Effector memory CD4-positive, alpha-beta T cell (primary cell): ENCODE data around the gene MEIOSIN.
"Not testable (repeated sequence)": the region's sequence is repeated elsewhere in the genome, so short reads cannot be mapped to it uniquely, and the experiment has no call there.

Source experiments
- DNase-seq, 3 donors: peaks; one replicate each; pipeline ENCODE4 v3.0.0-alpha.2; 2020
- H3K27ac ChIP-seq: 2 replicates; pipeline ENCODE4 v1.7.0; 2013; ENCODE audit warnings: mild to moderate bottlenecking, low read length, moderate library complexity; ENCODE audit not compliant: insufficient read depth, poor library complexity, severe bottlenecking
- H3K27me3 ChIP-seq: replicated peaks from 2 replicates; pipeline ENCODE4 v1.7.0; 2013; ENCODE audit warnings: mild to moderate bottlenecking, low read length; ENCODE audit not compliant: insufficient read depth, control insufficient read depth, poor library complexity, severe bottlenecking
- H3K36me3 ChIP-seq: 2 replicates; pipeline ENCODE4 v1.7.0; 2013; ENCODE audit warnings: mild to moderate bottlenecking, low read length, moderate library complexity; ENCODE audit not compliant: control insufficient read depth, insufficient read depth
- H3K4me1 ChIP-seq: 2 replicates; pipeline ENCODE4 v1.7.0; 2013; ENCODE audit warnings: low read length, mild to moderate bottlenecking; ENCODE audit not compliant: control insufficient read depth, insufficient read depth, poor library complexity, severe bottlenecking
- H3K4me3 ChIP-seq: 2 replicates; pipeline ENCODE4 v1.7.0; 2013; ENCODE audit warnings: low read length, low read depth, mild to moderate bottlenecking; ENCODE audit not compliant: insufficient read depth, poor library complexity, severe bottlenecking
- H3K9me3 ChIP-seq: 2 replicates; pipeline ENCODE4 v1.7.0; 2013; ENCODE audit warnings: mild to moderate bottlenecking, low read length, moderate library complexity; ENCODE audit not compliant: control insufficient read depth

Gene MEIOSIN

DNA sequence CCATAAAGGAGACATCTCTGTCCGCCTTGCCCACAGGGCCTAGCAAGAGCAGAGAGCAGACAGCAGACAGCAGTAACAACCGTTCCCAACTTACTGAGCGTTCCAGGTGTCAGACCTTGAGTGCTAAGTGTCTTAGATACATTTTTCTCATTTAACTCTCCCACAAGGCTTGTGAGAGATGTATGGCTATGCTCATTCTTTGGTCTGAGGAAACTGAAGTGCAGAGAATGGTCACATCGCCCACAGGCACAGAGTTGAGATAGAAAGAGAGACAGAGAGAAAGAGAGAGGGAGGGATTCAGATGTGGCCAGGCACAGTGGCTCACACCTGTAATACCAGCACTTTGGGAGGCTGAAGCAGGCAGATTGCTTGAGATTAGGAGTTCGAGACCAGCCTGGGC, 14.3 kb downstream of the MEIOSIN start:
- no peak for DNase-seq
- Histone ChIP-seq H3K27me3 (no peaks in the 10 kb centered on the region), H3K4me1 (no peaks in the 10 kb centered on the region), H3K4me3 (no peak overlapping the region), H3K9me3 (no peaks in the 10 kb centered on the region), H3K27ac (no peak overlapping the region), H3K36me3 (no peaks in the 10 kb centered on the region)

DNA sequence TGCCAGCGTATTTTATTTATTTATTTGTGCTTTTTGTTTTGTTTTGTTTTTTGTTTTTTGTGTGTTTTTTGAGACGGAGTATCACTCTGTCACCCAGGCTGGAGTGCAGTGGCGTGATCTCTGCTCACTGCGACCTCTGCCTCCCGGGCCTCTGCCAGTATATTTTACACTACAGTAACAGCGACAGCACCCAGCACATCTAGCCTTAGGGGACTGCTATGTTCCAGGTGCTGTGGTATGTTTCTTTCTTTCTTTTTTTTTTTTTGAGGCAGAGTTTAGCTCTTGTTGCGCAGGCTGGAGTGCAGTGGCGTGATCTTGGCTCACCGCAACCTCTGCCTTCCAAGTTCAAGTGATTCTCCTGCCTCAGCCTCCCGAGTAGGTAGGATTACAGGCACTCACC, 18.2 kb downstream of the MEIOSIN start:
- H3K9me3 ChIP-seq, H3K4me1 ChIP-seq, DNase-seq, H3K27me3 ChIP-seq, H3K36me3 ChIP-seq, H3K4me3 ChIP-seq, H3K27ac ChIP-seq: not testable (repeated sequence)

DNA sequence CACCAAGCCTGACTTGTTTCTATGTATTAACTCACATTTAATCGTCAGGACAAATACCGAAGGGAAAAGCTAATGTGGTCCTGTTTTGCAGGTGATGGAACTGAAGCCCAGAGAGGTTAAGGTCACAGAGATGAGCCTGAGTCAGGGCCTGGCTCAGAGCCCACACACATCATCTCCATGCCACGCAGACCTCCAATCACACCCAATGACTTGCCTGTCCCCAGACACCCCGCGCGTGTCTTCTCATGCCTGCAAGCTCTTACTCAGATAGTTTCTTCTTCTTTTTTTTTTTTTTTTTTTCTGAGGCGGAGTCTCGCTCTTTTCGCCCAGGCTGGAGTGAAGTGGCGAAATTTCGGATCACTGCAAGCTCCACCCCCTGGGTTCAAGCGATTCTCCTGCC, 19.4 kb downstream of the MEIOSIN start:
- no peak overlapping the region for H3K27ac ChIP-seq
- H3K9me3 ChIP-seq: no peaks in the 10 kb centered on the region
- no peaks in the 10 kb centered on the region for H3K36me3 ChIP-seq
- H3K4me3 ChIP-seq: no peak overlapping the region
- DNase-seq: no peak
- no peaks in the 10 kb centered on the region for H3K4me1 ChIP-seq
- no peaks in the 10 kb centered on the region for H3K27me3 ChIP-seq

DNA sequence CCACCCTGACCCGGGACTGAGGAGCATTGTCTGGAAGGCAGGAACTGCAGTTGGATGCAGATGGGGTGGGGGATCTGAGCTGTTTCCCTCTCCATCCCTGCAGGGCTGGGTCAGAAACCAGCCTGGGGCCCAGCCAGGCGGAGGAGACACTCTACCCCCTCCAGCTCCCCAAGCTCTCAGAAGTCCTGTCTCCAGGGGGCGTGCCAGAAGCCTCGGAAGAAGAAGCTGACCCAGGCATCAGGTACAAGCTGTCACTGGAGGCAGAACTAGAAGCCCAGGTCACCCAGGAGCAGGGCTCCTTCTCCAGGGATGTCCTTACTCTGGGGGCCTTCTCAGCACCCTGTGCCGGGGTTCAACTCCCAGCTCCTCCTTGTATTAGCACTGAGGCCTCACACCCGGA, 20.3 kb downstream of the MEIOSIN start:
- Histone ChIP-seq H3K4me3 (no peak overlapping the region), H3K27ac (no peak overlapping the region), H3K9me3 (no peaks in the 10 kb centered on the region), H3K36me3 (no peaks in the 10 kb centered on the region), H3K27me3 (no peaks in the 10 kb centered on the region), H3K4me1 (no peaks in the 10 kb centered on the region)
- no peak for DNase-seq

DNA sequence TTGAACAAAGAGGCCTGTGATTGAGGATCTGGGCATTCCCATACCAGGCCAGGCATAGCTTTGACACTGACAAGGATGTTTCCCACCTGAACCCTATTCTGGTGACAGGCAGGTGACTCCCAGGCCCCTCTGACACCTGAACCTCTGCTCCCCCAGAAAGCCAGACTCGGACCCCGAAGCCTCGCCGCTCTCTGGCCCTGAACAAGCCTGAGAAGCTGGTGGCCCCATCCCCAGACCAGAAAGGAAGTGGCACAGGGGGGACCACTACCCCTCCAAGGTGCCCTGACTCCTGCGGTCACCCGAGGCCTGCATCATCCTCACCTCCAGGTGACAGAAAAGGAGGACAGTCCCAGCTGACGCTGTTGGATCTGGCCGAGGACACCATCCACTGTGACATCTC, 21.1 kb downstream of the MEIOSIN start:
- no peak for DNase-seq
- Histone ChIP-seq H3K27me3 (no peaks in the 10 kb centered on the region), H3K27ac (no peak overlapping the region)

DNA sequence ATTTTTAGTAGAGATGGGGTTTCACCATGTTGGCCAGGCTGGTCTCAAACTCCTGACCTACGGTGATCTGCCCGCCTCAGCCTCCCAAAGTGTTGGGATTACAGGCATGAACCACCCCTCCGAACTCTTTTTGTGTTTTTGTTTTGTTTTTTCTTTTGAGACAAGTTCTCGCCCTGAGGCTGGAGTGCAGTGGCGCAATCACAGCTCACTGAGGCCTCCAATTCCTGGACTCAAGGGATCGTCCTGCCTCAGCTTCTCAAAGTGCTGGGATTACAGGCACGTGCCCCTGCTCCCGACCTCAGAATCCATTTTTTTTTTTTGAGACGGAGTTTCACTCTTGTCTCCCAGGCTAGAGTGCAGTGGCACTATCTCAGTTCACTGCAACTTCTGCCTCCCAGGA, 24.5 kb downstream of the MEIOSIN start:
- no peaks in the 10 kb centered on the region for H3K36me3 ChIP-seq
- H3K9me3 ChIP-seq: no peaks in the 10 kb centered on the region
- no peaks in the 10 kb centered on the region for H3K27me3 ChIP-seq
- DNase-seq: no peak
- H3K4me3 ChIP-seq: no peak overlapping the region
- no peaks in the 10 kb centered on the region for H3K4me1 ChIP-seq
- H3K27ac ChIP-seq: no peak overlapping the region

More for the DNA sequence above, 21.1 kb downstream of the MEIOSIN start:
- no peaks in the 10 kb centered on the region for H3K36me3 ChIP-seq
- H3K9me3 ChIP-seq: no peaks in the 10 kb centered on the region
- H3K4me1 ChIP-seq: no peaks in the 10 kb centered on the region
- H3K4me3 ChIP-seq: no peak overlapping the region

DNA sequence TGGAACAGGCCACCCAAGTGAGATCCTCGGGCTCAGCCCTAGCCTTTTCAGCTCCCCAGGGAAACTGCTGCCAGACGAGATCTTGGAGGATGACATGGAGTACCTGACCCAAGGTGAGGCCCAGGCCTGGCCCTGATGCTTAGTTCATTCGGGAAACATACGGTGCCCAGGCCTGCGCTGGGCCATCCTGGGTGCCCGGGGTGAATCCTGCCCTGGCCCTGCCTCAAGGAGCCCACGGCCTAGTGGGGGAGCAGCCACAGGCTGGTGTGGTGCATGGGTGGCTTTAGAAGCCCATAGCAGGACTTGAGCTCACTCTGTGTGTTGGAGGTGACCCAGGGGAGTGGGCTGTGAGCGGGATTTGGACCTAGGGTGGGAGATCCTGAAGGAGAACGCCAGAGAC, 25.7 kb downstream of the MEIOSIN start:
- Histone ChIP-seq H3K4me1 (no peaks in the 10 kb centered on the region), H3K9me3 (no peaks in the 10 kb centered on the region), H3K4me3 (no peak overlapping the region), H3K27me3 (peaks cover under 1% of the 10 kb centered on the region), H3K27ac (no peak overlapping the region), H3K36me3 (no peaks in the 10 kb centered on the region)
- no peak for DNase-seq

DNA sequence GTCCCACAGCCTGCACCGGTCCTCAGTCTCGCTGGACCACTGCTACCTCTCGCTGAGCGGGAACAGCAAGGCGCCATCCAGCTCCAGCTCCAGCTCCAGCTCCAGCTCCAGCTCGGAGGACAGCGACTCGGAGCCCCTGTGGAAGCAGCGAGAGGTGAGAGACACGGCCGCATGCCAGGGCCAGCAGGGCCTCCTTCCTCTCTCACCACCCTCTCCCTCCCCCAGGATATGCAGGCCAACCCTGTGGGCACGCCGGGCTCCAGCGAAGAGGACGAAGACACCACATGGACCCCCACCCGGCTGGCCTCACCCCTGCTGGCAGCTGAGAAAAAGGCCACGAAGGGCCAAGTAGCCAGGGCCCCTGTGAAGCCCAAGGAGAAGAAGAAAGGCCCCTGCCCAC, 28.5 kb downstream of the MEIOSIN start:
- Histone ChIP-seq H3K27me3 (peaks cover 14% of the 10 kb centered on the region), H3K36me3 (no peaks in the 10 kb centered on the region), H3K27ac (no peak overlapping the region), H3K4me1 (no peaks in the 10 kb centered on the region), H3K4me3 (no peak overlapping the region), H3K9me3 (no peaks in the 10 kb centered on the region)
- no peak for DNase-seq

DNA sequence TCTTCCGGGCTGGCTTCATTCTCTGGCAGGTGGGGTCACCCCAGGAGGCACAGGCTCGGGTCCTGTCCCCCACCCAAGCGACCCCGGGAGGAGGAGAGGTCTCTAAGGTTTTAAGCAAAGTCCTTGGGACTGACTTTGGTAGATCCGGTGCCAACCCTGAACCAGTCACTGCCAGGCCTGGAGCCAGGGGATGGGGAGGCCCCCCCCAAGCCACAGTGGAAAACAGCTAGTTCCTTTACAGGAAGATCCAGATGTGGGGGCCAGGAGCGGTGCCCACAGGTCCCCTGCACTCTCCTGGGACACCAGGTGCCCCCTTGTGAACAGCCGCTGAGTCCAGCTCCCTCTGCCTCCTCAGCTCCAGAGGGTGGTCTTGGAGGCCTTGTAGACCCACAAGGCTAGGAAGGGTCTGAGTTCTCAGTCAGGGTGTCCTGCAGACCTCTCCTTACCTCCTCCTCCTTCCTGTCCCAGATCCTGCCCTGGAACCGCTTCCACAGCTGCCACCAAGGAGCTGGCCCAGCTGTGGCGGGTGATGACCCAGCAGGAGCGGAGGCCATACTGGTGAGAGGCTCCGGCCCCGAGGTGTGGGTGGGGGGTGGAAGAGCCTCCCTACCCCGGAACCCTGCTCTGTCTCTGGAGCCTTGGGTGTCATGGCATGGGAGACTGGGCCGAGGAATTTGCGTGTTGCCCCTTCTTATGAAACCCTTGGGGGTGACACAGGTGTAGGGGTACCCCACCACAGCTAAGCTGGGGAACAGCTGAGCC, 29.8 kb downstream of the MEIOSIN start:
- H3K9me3 ChIP-seq: no peaks in the 10 kb centered on the region
- H3K4me3 ChIP-seq: no peak overlapping the region
- peaks cover 20% of the 10 kb centered on the region for H3K27me3 ChIP-seq
- no peak for DNase-seq
- H3K27ac ChIP-seq: no peak overlapping the region
- H3K36me3 ChIP-seq: no peaks in the 10 kb centered on the region
- peaks cover 6% of the 10 kb centered on the region for H3K4me1 ChIP-seq

DNA sequence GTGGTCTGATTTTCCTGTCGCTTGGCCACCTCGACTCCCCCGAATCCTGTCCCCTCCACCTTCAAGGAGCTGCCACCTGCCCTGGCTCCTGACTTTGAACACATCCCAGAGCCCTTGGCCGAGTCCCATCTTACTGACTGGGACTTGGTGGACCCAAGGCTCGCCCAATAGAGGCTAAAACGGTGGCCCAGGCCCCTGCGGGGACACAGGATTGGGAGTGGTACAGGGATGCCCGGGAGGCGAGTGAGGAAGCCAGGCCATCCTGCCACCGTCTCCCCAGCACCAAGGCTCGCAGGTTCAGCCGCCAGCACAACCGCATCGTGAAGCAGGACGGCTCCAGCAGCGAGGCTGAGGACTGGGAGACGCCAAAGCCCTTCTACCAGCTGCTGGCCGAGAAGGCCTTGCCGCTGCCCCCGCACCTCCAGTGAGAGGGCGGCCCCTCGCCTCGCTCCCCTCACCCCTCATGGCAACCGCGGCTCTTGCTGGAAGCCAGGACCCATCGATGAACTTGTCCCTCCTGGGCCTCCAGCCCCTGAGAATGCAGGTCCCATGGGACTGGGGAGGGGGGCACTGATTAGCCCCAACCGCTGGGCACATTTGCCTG, 30.6 kb downstream of the MEIOSIN start:
- H3K27me3 ChIP-seq: peaks cover 20% of the 10 kb centered on the region
- no peak overlapping the region for H3K4me3 ChIP-seq
- no peaks in the 10 kb centered on the region for H3K9me3 ChIP-seq
- no peak overlapping the region for H3K27ac ChIP-seq
- H3K4me1 ChIP-seq: peaks cover 10% of the 10 kb centered on the region
- H3K36me3 ChIP-seq: no peaks in the 10 kb centered on the region
- DNase-seq: no peak
